Measurements from ENCODE around the gene SMYD4.

Gene SMYD4

DNA sequence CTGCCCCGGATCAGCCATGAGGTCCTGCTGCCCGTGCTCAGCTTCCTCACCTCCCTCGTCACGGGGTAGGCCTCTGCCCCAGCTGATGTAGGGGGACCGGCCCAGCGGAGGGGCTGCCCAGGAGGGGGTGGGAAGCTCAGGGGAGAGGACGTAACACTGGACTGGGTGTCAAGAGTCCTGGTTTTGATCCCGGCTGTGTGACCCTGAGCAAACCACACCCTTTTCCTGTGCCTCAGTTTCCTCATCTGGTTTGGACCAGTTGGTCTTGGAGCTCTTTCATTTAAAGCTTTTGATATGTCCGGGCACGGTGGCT is 98.6 kb downstream of the SMYD4 start:
- ATAC-seq (ENCODE audit: low read depth) (no peak), DNase-seq (ENCODE audit: low spot score in 2 of 2) (no peak)
- Mint-ChIP-seq H3K36me3 (peaks cover 22% of the 10 kb centered on the region), H3K27ac (no peak overlapping the region), H3K27me3 (no peaks in the 10 kb centered on the region), H3K4me3 (no peak overlapping the region), H3K4me1 (peaks cover 24% of the 10 kb centered on the region), H3K9me3 (no peaks in the 10 kb centered on the region)

DNA sequence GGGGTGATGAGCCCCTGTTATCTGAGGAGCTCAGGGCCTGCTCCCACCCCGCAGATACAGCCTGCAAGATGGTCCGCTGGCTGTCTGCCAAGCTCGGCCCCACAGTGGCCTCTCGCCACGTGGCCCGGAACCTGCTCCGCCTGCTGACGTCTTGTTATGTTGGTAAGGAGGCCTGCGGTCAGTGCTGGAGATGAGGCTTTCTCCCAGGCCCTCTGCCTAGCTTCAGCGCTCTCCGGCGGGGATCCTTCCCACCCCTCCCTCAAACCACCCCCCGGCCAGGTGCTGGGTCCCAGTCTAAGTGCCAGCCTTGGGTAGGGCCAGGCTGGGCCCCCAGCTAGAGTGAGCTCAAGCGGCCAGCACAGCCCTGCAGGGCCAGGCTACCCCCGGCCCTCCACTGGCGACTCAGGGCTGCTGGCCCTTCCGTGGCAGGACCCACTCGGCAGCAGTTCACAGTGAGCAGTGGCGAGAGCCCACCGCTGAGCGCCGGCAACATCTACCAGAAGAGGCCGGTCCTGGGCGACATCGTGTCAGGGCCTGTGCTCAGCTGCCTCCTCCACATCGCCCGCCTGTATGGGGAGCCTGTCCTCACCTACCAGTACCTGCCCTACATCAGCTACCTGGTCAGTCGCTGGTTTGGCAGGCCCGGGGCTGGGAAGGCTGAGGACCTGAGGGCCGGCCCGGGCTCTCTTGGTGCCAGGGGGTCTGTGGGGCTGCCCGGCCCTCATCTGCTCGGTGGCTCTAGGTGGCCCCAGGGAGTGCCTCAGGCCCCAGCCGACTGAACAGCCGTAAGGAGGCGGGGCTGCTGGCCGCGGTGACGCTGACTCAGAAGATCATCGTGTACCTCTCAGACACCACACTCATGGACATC is 99.1 kb downstream of the SMYD4 start:
- Mint-ChIP-seq H3K4me3 (no peak overlapping the region), H3K9me3 (no peaks in the 10 kb centered on the region), H3K27me3 (no peaks in the 10 kb centered on the region), H3K36me3 (peaks cover 22% of the 10 kb centered on the region), H3K4me1 (peaks cover 26% of the 10 kb centered on the region), H3K27ac (no peak overlapping the region)
- ATAC-seq (ENCODE audit: low read depth) (no peak), DNase-seq (ENCODE audit: low spot score in 2 of 2) (no peak)

DNA sequence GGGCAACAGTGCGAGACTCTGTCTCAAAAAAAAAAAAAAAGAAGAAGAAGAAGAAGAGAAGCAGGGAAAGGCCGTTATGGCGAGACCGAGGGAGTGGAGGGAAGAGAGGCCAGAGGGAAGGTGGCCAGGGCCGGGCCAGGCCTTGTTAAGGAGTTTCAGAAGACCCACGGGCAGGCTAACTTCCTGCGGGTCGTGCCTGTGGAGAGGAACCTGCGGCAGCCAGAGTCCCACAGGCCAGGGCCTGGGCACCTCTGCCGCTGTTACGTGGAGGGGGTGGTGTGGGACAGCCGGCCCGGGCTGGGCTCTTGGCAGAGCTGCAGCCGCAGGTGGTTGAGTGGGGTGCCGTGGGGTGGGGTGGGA is 99.8 kb downstream of the SMYD4 start:
- H3K4me3 Mint-ChIP-seq, result peak overlapping the region; percentile 1

More for the DNA sequence above, 99.8 kb downstream of the SMYD4 start:
- H3K4me1 Mint-ChIP-seq, result peaks cover 29% of the 10 kb centered on the region
- peaks cover 22% of the 10 kb centered on the region for H3K36me3 Mint-ChIP-seq
- H3K9me3 Mint-ChIP-seq, result no peaks in the 10 kb centered on the region
- ATAC-seq (ENCODE audit: low read depth) (no peak), DNase-seq (ENCODE audit: low spot score in 2 of 2) (no peak)
- H3K27me3 Mint-ChIP-seq, result no peaks in the 10 kb centered on the region
- peak overlapping the region; percentile 64 for H3K27ac Mint-ChIP-seq
